HepG2 (cell line): ENCODE data around the gene EMC9. TPM values are rescaled to one million over a fixed set of nuclear protein-coding genes. Genes with fewer than 3 reads are reported as not detected.
A peak's percentile ranks its signal among the peaks of the same experiment; 100 is the strongest.

Source experiments
- FOXA1 ChIP-seq, 2 experiments: fragments of 450-650 bp in 1 of 2; sonication (generic) in 1 of 2; formaldehyde crosslinking in 1 of 2; IDR thresholded peaks; 2 replicates each; pipeline versions ENCODE4 v1.4.0 to v1.6.1; 2016 to 2020; ENCODE audit warnings: missing genetic modification reagents in 1 of 2
- GABPB1 ChIP-seq: IDR thresholded peaks from 2 replicates; pipeline ENCODE4 v1.6.1; 2016; ENCODE audit warnings: mild to moderate bottlenecking, missing genetic modification reagents, moderate library complexity, missing compliant biosample characterization
- HNRNPK ChIP-seq: fragments of 200-400 bp; formaldehyde crosslinking; IDR thresholded peaks from 2 replicates; pipeline ENCODE4 v1.6.1; 2018; ENCODE audit warnings: low read length, low read depth, moderate library complexity, mild to moderate bottlenecking; ENCODE audit not compliant: poor library complexity, severe bottlenecking
- PRDM4 ChIP-seq: sonication (generic); formaldehyde crosslinking; IDR thresholded peaks from 2 replicates; pipeline ENCODE4 v1.9.0; 2021; ENCODE audit warnings: missing genetic modification reagents, borderline replicate concordance
- SMAD1 ChIP-seq: sonication (generic); formaldehyde crosslinking; IDR thresholded peaks from 2 replicates; pipeline ENCODE4 v1.4.0; 2020; ENCODE audit warnings: missing genetic modification reagents, low read depth, mild to moderate bottlenecking, borderline replicate concordance
- TCF7L2 ChIP-seq: IDR thresholded peaks from 2 replicates; pipeline ENCODE4 v1.6.1; 2011; ENCODE audit warnings: mild to moderate bottlenecking, low read depth, low read length, moderate library complexity
- TSC22D2 ChIP-seq: sonication (generic); formaldehyde crosslinking; IDR thresholded peaks from 2 replicates; pipeline ENCODE4 v1.5.1; 2020; ENCODE audit warnings: missing genetic modification reagents, mild to moderate bottlenecking, borderline replicate concordance
- ZBED4 ChIP-seq: sonication (generic); formaldehyde crosslinking; IDR thresholded peaks from 2 replicates; pipeline ENCODE4 v1.4.0; 2020; ENCODE audit warnings: missing genetic modification reagents, borderline replicate concordance
- ZBTB38 ChIP-seq: sonication (generic); formaldehyde crosslinking; IDR thresholded peaks from 2 replicates; pipeline ENCODE4 v1.5.1; 2020; ENCODE audit warnings: mild to moderate bottlenecking, missing genetic modification reagents
- ZEB1 ChIP-seq: IDR thresholded peaks from 2 replicates; pipeline ENCODE4 v1.6.1; 2012; ENCODE audit warnings: mild to moderate bottlenecking, low read depth, inconsistent platforms; ENCODE audit not compliant: insufficient replicate concordance
- ZFP37 ChIP-seq: sonication (generic); formaldehyde crosslinking; IDR thresholded peaks from 2 replicates; pipeline ENCODE4 v1.4.0; 2020; ENCODE audit warnings: missing genetic modification reagents, borderline replicate concordance
- ZFY ChIP-seq: sonication (generic); formaldehyde crosslinking; IDR thresholded peaks from 2 replicates; pipeline ENCODE4 v1.4.0; 2020; ENCODE audit warnings: missing genetic modification reagents
- ZNF225 ChIP-seq: sonication (generic); formaldehyde crosslinking; IDR thresholded peaks from 2 replicates; pipeline ENCODE4 v1.4.0; 2020; ENCODE audit warnings: mild to moderate bottlenecking, missing genetic modification reagents
- ZNF251 ChIP-seq: sonication (generic); formaldehyde crosslinking; IDR thresholded peaks from 2 replicates; pipeline ENCODE4 v1.9.0; 2021; ENCODE audit warnings: mild to moderate bottlenecking, missing genetic modification reagents
- ZNF253 ChIP-seq: sonication (generic); formaldehyde crosslinking; IDR thresholded peaks from 2 replicates; pipeline ENCODE4 v1.8.0; 2022; ENCODE audit warnings: mild to moderate bottlenecking, missing genetic modification reagents, borderline replicate concordance
- ZNF280D ChIP-seq: sonication (generic); formaldehyde crosslinking; IDR thresholded peaks from 2 replicates; pipeline ENCODE4 v1.5.1; 2020; ENCODE audit warnings: mild to moderate bottlenecking, missing genetic modification reagents
- ZNF367 ChIP-seq: sonication (generic); formaldehyde crosslinking; IDR thresholded peaks from 2 replicates; pipeline ENCODE4 v1.4.0; 2020; ENCODE audit warnings: missing genetic modification reagents, borderline replicate concordance
- ZNF549 ChIP-seq: sonication (generic); formaldehyde crosslinking; IDR thresholded peaks from 2 replicates; pipeline ENCODE4 v1.5.0; 2020; ENCODE audit warnings: missing genetic modification reagents
- ZNF83 ChIP-seq: sonication (generic); formaldehyde crosslinking; IDR thresholded peaks from 2 replicates; pipeline ENCODE4 v1.4.0; 2020; ENCODE audit warnings: missing genetic modification reagents, mild to moderate bottlenecking, borderline replicate concordance
- polyA plus RNA-seq, 8 experiments: library from polyadenylated mRNA; depleted of rRNA in 3 of 8; stranded (reverse) in 7 of 8; unstranded in 1 of 8; fragments of >200 nt; fragmentation: Illumina TruSeq in 4 of 8; extraction: Trizol in 4 of 8; gene quantifications; 2 replicates each; pipeline versions ENCODE4 v1.2.1 to v1.2.3, GENCODE V29; 2011 to 2016; ENCODE audit warnings: low read depth in 4 of 8, missing spikeins in 1 of 8, mixed read lengths in 1 of 8; ENCODE audit not compliant: insufficient read depth in 1 of 8
- total RNA-seq, 5 experiments: library from RNA; depleted of rRNA; stranded (reverse); fragments of >200 nt; fragmentation: Illumina TruSeq; extraction: Trizol; gene quantifications; 2 replicates each; pipeline ENCODE4 v1.2.3, GENCODE V29; 2016; ENCODE audit warnings: low read depth in 1 of 5

Gene EMC9
- total and polyA plus RNA-seq, 2 of the 13 experiments (the other 11 are each of a cell fraction or from before 2014, with no cell fraction given) = 60.5 to 78.7 TPM

GRCh38 chr14:24135584-24135833 is 5.9 kb downstream of the EMC9 start (continued):
- TF ChIP-seq ZBTB38 (CRISPR knock-in tag) = no peak
- peak; percentile 74 for TF ChIP-seq ZNF225 (CRISPR knock-in tag)
- no peak for TF ChIP-seq ZBED4
- no peak for TF ChIP-seq ZNF251
- no peak for TF ChIP-seq HNRNPK
- peak; percentile 35; the same call in 1 of the 2 replicates for TF ChIP-seq PRDM4
- TF ChIP-seq TCF7L2 = no peak
- no peak for TF ChIP-seq ZNF367 (CRISPR knock-in tag)
- peak; percentile 57; the same call in 1 of the 2 replicates for TF ChIP-seq ZNF83 (CRISPR knock-in tag)
- TF ChIP-seq SMAD1 (CRISPR knock-in tag) = no peak
- TF ChIP-seq ZFP37 = no peak
- TF ChIP-seq ZNF549 (CRISPR knock-in tag) = no peak
- TF ChIP-seq ZEB1 = no peak
- TF ChIP-seq FOXA1 (IDR thresholded peaks at IDR 0.05) = no peak
- peak; percentile 5; the same call in 1 of the 2 replicates for TF ChIP-seq FOXA1 (CRISPR knock-in tag; IDR thresholded peaks at IDR 0.05)
- no peak for TF ChIP-seq TSC22D2
- peak; percentile 95; the same call in 1 of the 2 replicates for TF ChIP-seq ZNF280D (CRISPR knock-in tag)
- no peak for TF ChIP-seq ZFY (CRISPR knock-in tag)
- no peak for TF ChIP-seq GABPB1
- no peak; the same call in 1 of the 2 replicates for TF ChIP-seq ZNF253
